Measurements from ENCODE around the gene CCDC146. TPM values are rescaled to one million over a fixed set of nuclear protein-coding genes. Genes with fewer than 3 reads are reported as not detected.

The CCDC146 gene
- total RNA-seq, 1 experiment from 2014 or later = 2.2 TPM

- intact Hi-C loops (cut with micrococcal nuclease; ENCODE audit: unreplicated experiment) = no loop called here
- H3K27ac ChIP-seq (ENCODE audit: low read depth, low read length, poor library complexity, severe bottlenecking) = no peak overlapping the region
- DNase-seq (ENCODE audit: low spot score) = no peak
- H3K4me1 ChIP-seq (ENCODE audit: insufficient read depth, low read length, poor library complexity, severe bottlenecking) = no peaks in the 10 kb centered on the region
- no peaks in the 10 kb centered on the region for H3K27me3 ChIP-seq (replicated peaks; ENCODE audit: insufficient read depth, low read depth, low read length, poor library complexity)
- H3K9me3 ChIP-seq (ENCODE audit: low read depth, low read length, poor library complexity, severe bottlenecking) = no peaks in the 10 kb centered on the region
- TF ChIP-seq EZH2 (IDR thresholded peaks at IDR 0.05; ENCODE audit: borderline replicate concordance, low read depth, low read length, poor library complexity, severe bottlenecking) = no peak
- TF ChIP-seq CTCF (conservative IDR thresholded peaks at IDR 0.05; ENCODE audit: low read depth, low read length) = no peak
- CTCF ChIA-PET = no interaction called here
- no peak overlapping the region for H3K4me3 ChIP-seq (ENCODE audit: low read depth, low read length, poor library complexity, severe bottlenecking)
- no TSS peak for BruUV-seq (replicated peaks)
- POLR2A ChIA-PET (ENCODE audit: low non-redundant PET) = no interaction called here
- no peaks in the 10 kb centered on the region for H3K36me3 ChIP-seq (ENCODE audit: insufficient read depth, low read length, poor library complexity, severe bottlenecking)
Observed at GRCh38 chr7:77315182-77315591, 192.8 kb downstream of the CCDC146 start.

DNA sequence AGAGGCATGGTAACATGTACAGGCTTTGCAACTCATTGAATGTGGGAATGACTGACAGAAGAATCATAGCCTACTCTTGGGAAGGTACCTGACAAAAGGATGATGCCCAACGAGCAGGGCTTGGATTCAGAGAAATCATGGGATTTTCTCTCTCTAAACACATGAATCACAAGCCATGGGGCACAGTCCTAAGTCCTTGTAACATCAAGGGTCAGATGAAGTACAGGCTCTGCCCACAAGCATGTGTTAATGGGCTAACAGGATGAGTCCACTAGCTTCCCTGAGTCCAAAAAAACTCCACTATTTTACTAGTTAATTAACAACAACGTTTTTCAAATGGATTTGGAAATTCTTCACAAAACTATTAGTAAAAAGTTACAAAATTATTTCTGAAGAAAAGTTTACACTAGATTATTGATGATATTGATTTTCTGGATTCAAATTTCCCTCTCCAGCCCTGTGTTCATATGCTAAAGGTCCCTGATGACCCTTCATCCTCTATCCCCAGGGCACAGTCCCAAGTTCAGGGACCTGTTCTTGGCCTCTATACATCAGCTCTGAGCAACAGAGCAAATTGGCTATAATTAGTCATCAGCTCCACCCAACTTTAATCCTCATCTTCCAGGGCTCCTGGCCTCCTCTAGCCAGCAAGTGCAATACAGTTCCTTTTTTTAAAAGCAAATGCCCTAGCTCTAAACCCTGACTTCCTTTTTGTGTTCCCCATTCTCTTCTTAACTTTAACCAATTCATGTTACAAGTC, 194.0 kb downstream of the CCDC146 start:
- Histone ChIP-seq H3K9me3 (ENCODE audit: low read depth, low read length, poor library complexity, severe bottlenecking) (no peaks in the 10 kb centered on the region), H3K4me3 (ENCODE audit: low read depth, low read length, poor library complexity, severe bottlenecking) (no peak overlapping the region), H3K27ac (ENCODE audit: low read depth, low read length, poor library complexity, severe bottlenecking) (no peak overlapping the region), H3K27me3 (replicated peaks; ENCODE audit: insufficient read depth, low read depth, low read length, poor library complexity) (no peaks in the 10 kb centered on the region), H3K4me1 (ENCODE audit: insufficient read depth, low read length, poor library complexity, severe bottlenecking) (no peaks in the 10 kb centered on the region), H3K36me3 (ENCODE audit: insufficient read depth, low read length, poor library complexity, severe bottlenecking) (no peaks in the 10 kb centered on the region)
- POLR2A ChIA-PET (ENCODE audit: low non-redundant PET) = no interaction called here
- no TSS peak for BruUV-seq (replicated peaks)
- intact Hi-C loops (cut with micrococcal nuclease; ENCODE audit: unreplicated experiment) = no loop called here
- TF ChIP-seq EZH2 (IDR thresholded peaks at IDR 0.05; ENCODE audit: borderline replicate concordance, low read depth, low read length, poor library complexity, severe bottlenecking) = no peak
- TF ChIP-seq CTCF (conservative IDR thresholded peaks at IDR 0.05; ENCODE audit: low read depth, low read length) = no peak
- DNase-seq (ENCODE audit: low spot score) = no peak
- CTCF ChIA-PET = no interaction called here

GRCh38 chr7:77318019-77318418, 195.6 kb downstream of the CCDC146 start:
- intact Hi-C loops (cut with micrococcal nuclease; ENCODE audit: unreplicated experiment) = no loop called here
- TF ChIP-seq CTCF (conservative IDR thresholded peaks at IDR 0.05; ENCODE audit: low read depth, low read length) (no peak), EZH2 (IDR thresholded peaks at IDR 0.05; ENCODE audit: borderline replicate concordance, low read depth, low read length, poor library complexity, severe bottlenecking) (no peak)
- H3K27me3 ChIP-seq (replicated peaks; ENCODE audit: insufficient read depth, low read depth, low read length, poor library complexity) = no peaks in the 10 kb centered on the region
- H3K4me3 ChIP-seq (ENCODE audit: low read depth, low read length, poor library complexity, severe bottlenecking) = no peak overlapping the region
- H3K36me3 ChIP-seq (ENCODE audit: insufficient read depth, low read length, poor library complexity, severe bottlenecking) = no peaks in the 10 kb centered on the region
- DNase-seq (ENCODE audit: low spot score) = no peak
- no peaks in the 10 kb centered on the region for H3K4me1 ChIP-seq (ENCODE audit: insufficient read depth, low read length, poor library complexity, severe bottlenecking)
- CTCF ChIA-PET = no interaction called here
- no peaks in the 10 kb centered on the region for H3K9me3 ChIP-seq (ENCODE audit: low read depth, low read length, poor library complexity, severe bottlenecking)
- BruUV-seq (replicated peaks) = no TSS peak
- no peak overlapping the region for H3K27ac ChIP-seq (ENCODE audit: low read depth, low read length, poor library complexity, severe bottlenecking)
- POLR2A ChIA-PET (ENCODE audit: low non-redundant PET) = no interaction called here

Data from A673 (cell line).